ENCODE results near the gene SUSD3. TPM values are rescaled to one million over a fixed set of nuclear protein-coding genes. Genes with fewer than 3 reads are reported as not detected.

The SUSD3 gene
- total and polyA plus RNA-seq, 4 donors: 4.1 to 19.2 (median 11.8) TPM

DNA sequence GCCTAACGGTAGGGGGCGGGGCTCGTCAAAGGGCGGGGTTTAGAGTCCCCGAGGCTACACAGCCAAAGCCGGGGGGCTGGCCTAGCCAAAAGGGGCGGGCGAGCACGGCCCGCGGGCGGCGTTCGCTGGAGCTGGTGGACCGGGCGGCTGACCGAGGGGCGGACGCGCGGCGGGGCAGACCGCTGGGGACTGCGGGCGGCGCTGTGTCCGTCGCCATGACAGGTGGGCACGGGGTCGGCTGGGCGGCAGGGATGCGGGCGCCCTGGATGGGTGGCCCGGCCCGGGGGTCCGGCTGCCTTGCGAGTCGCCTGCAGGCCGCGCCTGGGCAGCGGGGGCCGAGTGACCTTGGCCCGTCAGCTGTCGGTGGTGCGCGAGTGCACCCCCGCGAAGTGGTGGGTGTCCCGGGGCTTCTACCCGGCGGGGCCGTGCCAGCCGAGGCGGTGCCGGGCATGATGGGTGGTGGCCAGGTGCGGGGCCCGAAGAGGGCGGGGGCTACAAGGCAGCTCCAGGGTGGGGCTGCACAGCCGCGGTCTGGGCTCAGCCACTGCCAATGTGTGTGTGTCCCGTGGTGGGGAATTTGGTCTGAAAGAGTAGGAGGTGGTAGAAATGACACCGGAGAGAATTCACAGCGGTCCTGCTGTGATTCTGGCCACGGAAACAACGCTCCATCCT lies 37.8 kb downstream of the SUSD3 start, which contains the start of gene CARD19 (continued):
- TF ChIP-seq, protein P1, sequence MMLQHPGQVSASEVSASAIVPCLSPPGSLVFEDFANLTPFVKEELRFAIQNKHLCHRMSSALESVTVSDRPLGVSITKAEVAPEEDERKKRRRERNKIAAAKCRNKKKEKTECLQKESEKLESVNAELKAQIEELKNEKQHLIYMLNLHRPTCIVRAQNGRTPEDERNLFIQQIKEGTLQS (IDR thresholded peaks at IDR 0.05): no peak
- TF ChIP-seq SP1 (IDR thresholded peaks at IDR 0.05): no peak
- no peak for TF ChIP-seq HNF4G (IDR thresholded peaks at IDR 0.05)
- no peak for TF ChIP-seq ZBTB33 (IDR thresholded peaks at IDR 0.05)
- no peak for TF ChIP-seq TAF1 (conservative IDR thresholded peaks at IDR 0.05)

- Histone ChIP-seq H3K9me3 (ENCODE audit: control insufficient read depth in 4 of 4, low read length in 3 of 4) (no peaks in the 10 kb centered on the region), H3K4me3 (ENCODE audit: low read depth in 1 of 3, low read length in 3 of 3) (peak overlapping the region; percentile 76 to 89 (median 85)), H3K4me1 (ENCODE audit: control insufficient read depth in 4 of 4, insufficient read depth in 4 of 4, low read length in 3 of 4) (peaks cover 8 to 34% (median 20%) of the 10 kb centered on the region in 4 donors), H3K9ac (ENCODE audit: low read depth in 1 of 2, low read length in 2 of 2) (peak overlapping the region; percentile 38 to 78), H3K36me3 (ENCODE audit: control insufficient read depth in 4 of 4, insufficient read depth in 3 of 4, low read depth in 1 of 4, low read length in 3 of 4) (no peaks in the 10 kb centered on the region), H3K27ac (ENCODE audit: low read depth in 1 of 2, low read length in 2 of 2) (peak overlapping the region; percentile 87), H3K27me3 (ENCODE audit: control insufficient read depth in 4 of 4, insufficient read depth in 4 of 4, low read length in 3 of 4) (no peaks in the 10 kb centered on the region)
- TF ChIP-seq NR2F2 (IDR thresholded peaks at IDR 0.05): no peak
- no peak for TF ChIP-seq ZBTB33 (IDR thresholded peaks at IDR 0.05)
- TF ChIP-seq RXRA (IDR thresholded peaks at IDR 0.05): no peak
- no peak for TF ChIP-seq SP1 (IDR thresholded peaks at IDR 0.05)
- TF ChIP-seq, protein P2, sequence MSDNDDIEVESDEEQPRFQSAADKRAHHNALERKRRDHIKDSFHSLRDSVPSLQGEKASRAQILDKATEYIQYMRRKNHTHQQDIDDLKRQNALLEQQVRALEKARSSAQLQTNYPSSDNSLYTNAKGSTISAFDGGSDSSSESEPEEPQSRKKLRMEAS (IDR thresholded peaks at IDR 0.05): no peak
- no peak for TF ChIP-seq YY1 (IDR thresholded peaks at IDR 0.05)
- TF ChIP-seq HNF4A (conservative IDR thresholded peaks at IDR 0.05): no peak
- no peak for TF ChIP-seq RAD21 (IDR thresholded peaks at IDR 0.05)
- no peak for TF ChIP-seq FOXA1 (IDR thresholded peaks at IDR 0.05)
- no peak for TF ChIP-seq JUND (IDR thresholded peaks at IDR 0.05)
- no peak for TF ChIP-seq EGR1 (IDR thresholded peaks at IDR 0.05; ENCODE audit: low read depth in 2 of 2)
- TF ChIP-seq REST (IDR thresholded peaks at IDR 0.05): no peak
- TF ChIP-seq TAF1 (conservative IDR thresholded peaks at IDR 0.05): no peak
- WGBS: 27% methylated on average over 16 of the region's 16 CpGs
- no peak for DNase-seq (ENCODE audit: low spot score)
Observed at GRCh38 chr9:93096811-93097382, 38.4 kb downstream of the SUSD3 start.
